Right renal cortex interstitium (tissue), 3 donors: Measurements from ENCODE around the gene SUFU. TPM values are rescaled to one million over a fixed set of nuclear protein-coding genes. Genes with fewer than 3 reads are reported as not detected.

Experiments used
- DNase-seq, 3 donors: peaks; one replicate each; pipeline ENCODE4 v3.0.0-alpha.2; 2013; ENCODE audit warnings: low read depth in 3 of 3, low spot score in 2 of 3
- polyA plus RNA-seq, 3 donors: library from polyadenylated mRNA; unstranded; fragments of 120-200 nt; gene quantifications; one replicate each; pipeline ENCODE4 v1.2.1, GENCODE V29; 2013; ENCODE audit not compliant: insufficient read length in 3 of 3

Gene SUFU
- polyA plus RNA-seq, 3 donors = 24.1 to 30.0 (median 27.6) TPM

DNA sequence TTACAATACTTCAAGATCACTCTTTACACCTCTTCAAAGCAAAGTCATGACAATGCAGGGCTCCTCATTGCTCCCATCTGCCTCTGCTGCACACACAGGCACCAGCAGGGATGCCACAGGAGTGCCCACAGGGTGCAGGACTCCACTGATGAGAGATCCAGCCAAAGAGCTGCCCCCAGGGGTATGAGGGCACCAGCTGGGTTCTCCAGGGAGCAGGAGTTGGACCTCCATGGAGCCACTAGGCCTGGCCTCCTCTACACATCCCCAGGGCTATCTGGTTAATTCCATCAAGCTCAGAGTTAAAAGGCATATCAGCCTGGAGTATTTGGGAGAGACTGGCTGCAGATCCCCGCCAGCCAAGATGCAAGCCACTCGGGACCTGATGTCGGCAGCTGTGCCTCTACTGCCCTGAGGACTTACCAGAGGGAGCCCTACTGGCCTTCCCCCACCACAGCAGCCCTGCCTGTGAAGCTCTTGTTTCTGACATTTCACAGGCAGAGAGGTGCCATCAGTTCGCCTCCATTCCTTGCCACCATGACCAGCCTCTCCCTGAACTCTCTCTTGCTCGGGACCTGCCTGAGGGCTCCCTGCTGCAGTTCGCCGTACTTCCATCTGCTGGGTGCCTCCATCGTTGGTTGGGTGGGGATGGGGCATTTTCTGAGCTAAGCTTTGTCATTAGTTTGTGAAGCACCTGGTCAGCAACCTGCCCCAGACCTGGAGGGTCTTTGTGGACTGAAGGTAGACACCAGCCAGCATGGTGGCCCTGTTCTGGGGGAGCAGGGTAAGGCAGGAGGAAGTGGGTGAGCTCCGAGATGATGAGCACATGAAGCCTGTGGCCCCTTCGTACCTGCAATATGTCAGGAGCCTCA is 128.0 kb downstream of the SUFU start:
- DNase-seq = no peak

DNA sequence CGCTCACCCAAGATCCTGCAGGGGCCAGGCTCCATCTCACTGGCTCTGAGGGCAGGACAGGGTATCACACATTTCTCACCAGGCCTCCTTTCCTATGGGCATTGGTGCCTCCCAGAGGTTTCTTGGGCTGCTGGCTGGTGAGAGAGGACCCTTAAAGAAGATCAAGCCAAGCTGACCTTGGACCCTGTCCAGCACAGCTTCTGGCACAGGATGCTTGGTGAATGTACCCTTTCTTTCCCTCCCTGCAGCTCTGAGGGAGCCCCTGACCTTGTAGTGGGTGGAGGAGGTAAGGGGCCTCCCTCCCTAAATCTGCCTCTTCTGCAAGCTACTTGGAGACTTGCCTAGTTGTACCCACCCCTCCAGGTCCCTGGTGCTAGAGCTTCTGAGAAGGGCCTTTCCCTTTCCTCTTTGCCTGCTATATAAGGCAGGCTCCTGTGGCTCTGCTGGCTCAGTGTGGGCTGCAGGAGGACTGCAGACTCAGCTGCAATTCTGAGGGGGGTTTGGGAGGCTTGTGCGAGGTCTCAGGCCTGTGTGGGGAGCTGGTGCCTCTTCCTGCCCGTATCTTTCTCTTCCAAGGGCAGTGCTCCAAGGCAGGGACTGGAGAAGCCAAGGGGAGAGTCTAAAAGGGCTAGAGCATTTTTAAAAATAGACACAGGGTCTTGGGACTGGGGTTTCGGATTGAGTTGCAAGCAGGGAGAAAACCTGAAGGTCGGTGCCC is 128.8 kb downstream of the SUFU start:
- no peak for DNase-seq

GRCh38 chr10:102633287-102633686 is 129.5 kb downstream of the SUFU start:
- no peak for DNase-seq

GRCh38 chr10:102633848-102634247 is 130.1 kb downstream of the SUFU start:
- no peak for DNase-seq

DNA sequence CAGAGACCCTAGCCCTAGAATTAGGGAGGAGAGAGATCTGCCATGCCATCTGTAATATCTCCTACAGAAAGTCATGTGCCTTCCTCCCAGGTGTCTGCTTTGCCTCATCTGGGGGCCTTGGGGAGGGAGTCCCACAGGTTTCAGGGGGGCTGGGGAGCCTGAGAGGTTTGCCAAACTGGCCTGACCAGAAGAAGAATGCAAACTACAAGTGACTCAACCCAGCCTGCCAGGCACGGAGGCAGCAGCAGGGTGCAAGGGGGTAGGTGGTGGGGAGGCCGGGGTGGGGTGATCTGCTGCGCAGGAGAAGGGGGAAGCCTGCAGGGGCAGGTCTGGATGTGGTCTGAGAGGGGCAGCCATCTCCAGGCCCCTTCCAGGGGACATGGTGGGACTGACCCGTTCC is 130.9 kb downstream of the SUFU start:
- no peak for DNase-seq

DNA sequence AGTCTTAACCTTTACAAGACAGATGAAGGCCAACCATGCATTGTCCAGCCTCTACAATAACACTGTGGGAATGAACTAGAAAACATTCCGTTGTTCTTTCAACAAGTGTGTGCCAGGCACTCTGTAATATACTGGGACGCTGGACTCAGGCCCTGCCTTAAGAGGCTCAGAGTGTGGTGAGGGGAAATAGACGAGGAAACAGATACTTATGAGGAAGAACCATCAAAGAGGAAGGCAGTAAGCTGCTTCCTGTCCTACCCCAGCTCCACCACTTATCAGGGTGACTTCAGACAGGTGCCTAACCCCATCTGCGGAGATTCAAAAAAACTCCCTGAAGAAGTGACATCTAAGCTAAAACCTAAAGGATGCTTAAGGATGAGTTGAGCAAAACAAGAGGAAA is 131.6 kb downstream of the SUFU start:
- no peak for DNase-seq

DNA sequence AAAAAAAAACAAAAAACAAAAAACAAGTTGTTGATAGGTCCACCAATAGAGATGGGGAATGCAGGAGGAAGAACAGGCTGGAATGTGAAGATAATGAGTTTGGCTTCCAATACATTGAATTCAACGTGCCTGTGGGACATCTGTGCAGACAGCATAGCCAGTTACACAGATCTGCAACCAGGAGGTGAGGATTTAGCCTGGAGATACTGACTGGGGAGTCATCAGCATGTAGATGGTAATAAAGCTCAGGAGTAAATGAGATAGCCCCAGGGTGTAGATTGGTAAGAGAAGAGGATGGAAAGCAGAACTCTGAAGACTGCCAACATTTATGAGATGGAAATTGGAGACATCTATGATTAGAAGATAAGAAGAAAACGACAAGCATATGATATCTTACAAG is 135.8 kb downstream of the SUFU start:
- DNase-seq = no peak

DNA sequence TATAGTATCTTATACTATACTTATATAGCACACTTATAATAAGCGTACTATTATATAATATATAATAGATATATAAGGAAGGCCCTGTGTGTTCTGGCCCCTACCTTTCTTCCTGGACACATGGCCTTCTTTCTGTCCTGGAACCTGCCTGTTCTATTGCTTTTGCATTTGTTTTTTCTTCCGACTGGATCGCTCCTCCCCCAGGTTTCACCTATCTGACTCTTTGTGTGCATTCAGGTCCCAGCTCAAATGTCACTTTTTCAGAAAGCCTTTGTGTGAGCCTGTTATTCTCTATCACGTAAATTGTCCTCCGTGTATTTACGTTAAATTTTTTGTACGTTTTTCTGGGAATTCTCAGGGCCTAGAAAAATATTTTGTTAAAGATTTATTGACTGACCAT is 137.6 kb downstream of the SUFU start:
- DNase-seq = no peak

GRCh38 chr10:102641880-102642735 is 138.3 kb downstream of the SUFU start:
- DNase-seq = peak; percentile 92 to 97 (median 97)

DNA sequence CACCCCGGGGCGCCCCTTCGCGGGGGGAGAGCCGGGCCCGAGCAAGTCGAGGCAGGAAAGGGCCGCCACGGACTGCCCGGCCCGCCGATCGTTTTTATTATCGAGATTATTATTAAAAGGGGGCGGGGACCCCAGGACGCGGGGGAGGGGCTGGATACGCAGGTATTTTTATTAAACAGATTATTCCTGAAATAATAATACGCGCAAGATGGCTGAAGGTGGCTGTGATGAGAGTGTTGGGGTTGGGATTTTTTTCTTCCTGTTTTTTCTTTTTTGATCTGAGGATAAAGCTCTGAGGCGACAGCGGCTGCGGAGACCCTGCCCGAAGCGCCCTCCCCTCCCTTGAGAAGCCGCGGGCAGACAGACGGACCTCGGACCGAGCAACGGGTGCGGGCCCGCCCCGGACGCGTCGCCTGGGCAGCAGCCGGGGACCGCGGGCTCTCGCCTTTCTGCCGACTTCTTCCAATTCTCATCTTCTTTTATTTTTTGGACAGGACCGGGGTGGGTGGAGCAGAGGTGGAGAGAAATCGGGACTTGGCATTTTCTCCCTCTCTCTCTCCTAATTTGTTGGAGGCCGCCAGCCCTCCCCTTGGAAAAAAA is 139.1 kb downstream of the SUFU start:
- no peak for DNase-seq

- peak in 1 of 3 donors; percentile 50 for DNase-seq
Observed at GRCh38 chr10:102643336-102644065, 139.7 kb downstream of the SUFU start.

- DNase-seq = no peak
Observed at GRCh38 chr10:102644066-102644645, 140.4 kb downstream of the SUFU start, which contains the start of gene TRIM8. Gene TRIM8 (plus strand): TSS chr10:102644479. CDS start chr10:102644618, 139 bp downstream.

DNA sequence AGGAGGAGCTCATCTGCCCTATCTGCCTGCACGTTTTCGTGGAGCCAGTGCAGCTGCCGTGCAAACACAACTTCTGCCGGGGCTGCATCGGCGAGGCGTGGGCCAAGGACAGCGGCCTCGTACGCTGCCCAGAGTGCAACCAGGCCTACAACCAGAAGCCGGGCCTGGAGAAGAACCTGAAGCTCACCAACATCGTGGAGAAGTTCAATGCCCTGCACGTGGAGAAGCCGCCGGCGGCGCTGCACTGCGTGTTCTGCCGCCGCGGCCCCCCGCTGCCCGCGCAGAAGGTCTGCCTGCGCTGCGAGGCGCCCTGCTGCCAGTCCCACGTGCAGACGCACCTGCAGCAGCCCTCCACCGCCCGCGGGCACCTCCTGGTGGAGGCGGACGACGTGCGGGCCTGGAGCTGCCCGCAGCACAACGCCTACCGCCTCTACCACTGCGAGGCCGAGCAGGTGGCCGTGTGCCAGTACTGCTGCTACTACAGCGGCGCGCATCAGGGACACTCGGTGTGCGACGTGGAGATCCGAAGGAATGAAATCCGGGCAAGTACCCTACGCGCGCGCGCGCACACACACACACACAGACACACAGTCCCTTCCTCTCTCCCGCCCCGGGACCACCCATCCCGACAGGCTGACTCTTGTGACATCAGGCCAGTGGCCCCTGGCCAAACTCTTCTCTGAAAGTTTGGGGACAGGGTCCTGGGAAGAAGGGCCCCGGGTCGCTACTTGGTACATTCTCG is 141.0 kb downstream of the SUFU start:
- DNase-seq = peak in 1 of 3 donors; percentile 38

DNA sequence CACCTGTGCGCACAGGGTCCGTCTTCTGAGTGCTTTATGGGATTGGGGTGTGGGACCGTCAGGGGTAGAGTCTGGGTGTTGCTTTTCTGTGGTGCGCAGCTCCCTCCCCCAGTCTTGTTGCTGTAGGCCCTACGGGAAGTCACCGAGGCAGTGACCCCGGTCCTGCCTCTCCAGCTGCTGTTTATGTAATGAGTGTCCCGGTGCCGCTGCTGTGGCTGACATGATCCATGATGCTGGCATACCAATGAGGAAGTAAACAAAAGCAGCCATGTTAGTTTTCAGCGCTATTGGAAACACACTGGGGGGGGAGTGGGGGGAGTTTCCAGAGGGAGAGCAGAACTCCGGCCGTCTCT is 141.6 kb downstream of the SUFU start:
- peak in 1 of 3 donors; percentile 57 for DNase-seq

DNA sequence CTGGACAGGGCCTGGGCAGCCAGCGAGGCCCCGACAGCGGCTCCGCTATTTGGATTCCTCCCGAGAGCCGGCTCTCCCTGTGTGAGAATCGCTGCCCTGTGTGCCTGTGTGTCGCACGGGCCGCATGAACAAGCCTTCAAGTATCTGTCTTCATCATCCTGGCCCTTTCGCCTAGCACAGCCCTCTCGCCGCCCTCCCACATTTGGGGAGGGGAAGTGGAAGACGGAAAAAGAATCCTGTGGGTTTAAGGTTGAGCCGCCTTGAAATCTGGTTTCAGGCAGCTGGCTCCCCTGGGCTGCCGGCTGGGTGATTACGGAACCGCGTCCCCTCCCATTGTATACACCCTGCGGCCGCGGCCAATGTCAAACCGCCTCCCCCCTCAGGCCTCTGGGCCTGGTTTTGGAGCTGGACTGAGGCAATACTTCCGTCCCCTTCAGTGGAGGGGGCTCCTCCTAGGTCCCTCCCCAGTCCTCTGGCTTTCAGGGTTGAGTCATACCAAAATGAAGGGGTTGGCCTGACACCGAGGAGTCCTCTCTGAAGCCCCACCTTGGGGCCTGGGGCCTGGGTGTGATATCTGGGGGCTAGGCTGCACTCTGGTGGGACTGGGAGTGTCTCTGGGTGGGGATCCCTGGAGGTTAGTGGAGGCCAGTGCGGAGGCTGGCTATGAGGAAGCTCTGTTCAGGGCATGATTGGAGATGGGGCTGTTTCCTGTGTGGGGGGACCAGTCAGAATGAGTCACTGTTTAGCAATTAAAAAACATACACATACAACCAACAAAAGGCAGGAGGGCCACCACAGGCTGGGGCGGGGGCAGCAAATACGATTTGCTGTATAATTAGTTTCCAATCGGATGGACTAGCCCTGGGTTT is 142.2 kb downstream of the SUFU start:
- DNase-seq = peak in 1 of 3 donors; percentile 46

- DNase-seq = no peak
Observed at GRCh38 chr10:102646610-102647442, 143.1 kb downstream of the SUFU start.
